T-helper 2 cell (primary cell): Measurements from ENCODE around the gene GLDC.
"Not testable (repeated sequence)": the region's sequence is repeated elsewhere in the genome, so short reads cannot be mapped to it uniquely, and the experiment has no call there.

Experiments
- DNase-seq, 5 experiments: peaks; one replicate each; pipeline versions ENCODE4 v3.0.0 to v3.0.0-alpha.2; 2012 to 2022
- total RNA-seq, 2 donors: gene quantifications; one replicate each; lab custom pipeline; 2026; lab: John Stamatoyannopoulos, UW

GLDC gene
- 0 to 0.74 reads per million in 2 donors for total RNA-seq

DNA sequence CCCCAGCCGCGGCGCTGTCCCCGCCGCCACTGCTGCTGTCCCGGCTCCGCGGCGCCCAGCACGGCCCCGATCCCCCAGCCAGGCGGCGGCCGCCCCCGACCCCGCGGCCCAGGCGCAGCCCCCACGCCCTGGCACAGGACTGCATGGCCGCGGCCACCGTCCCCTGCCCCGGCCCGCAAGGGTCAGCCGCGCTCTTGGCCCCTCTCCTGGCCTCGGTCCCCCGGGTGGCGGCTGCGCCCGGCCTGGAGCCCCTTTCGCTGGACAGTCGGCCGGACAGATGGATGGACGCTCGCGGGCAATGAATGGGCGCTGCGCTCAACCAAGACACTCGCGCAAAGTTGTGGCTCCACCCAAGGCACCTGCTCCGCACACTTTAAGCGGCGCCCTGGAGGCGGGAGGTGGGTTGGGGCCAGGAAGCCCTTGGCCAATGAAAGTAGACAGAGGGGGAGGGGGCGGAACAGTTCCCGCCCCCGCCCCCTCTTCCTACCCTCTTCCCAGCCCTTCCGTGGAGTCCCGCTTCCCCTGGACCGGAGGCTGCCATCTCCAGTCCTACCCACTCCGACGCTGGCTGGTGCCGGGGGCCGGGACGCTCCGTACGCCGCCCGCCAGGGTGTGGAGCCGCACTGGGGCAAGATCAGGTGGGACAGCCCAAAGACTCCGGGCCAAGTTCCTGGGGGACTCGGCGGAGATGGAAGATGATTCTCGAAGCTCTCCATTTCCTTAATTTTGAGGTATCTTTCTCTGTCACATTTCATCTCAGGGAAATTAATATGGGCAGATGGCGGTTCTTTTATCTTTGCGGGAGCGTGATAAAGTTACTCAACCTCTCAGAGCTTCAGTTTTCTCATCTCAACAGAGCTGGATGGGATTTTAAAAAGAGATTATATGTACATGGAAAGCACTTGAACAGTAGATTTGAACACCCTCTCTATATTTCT, at the start of gene GLDC:
Gene GLDC (minus strand): TSS at position 375 of the 938 bp plus-strand sequence. CDS start 230 bp downstream, at position 145.
- DNase-seq = peak in 4 of 5 experiments; percentile 13 to 63 (median 17)

DNA sequence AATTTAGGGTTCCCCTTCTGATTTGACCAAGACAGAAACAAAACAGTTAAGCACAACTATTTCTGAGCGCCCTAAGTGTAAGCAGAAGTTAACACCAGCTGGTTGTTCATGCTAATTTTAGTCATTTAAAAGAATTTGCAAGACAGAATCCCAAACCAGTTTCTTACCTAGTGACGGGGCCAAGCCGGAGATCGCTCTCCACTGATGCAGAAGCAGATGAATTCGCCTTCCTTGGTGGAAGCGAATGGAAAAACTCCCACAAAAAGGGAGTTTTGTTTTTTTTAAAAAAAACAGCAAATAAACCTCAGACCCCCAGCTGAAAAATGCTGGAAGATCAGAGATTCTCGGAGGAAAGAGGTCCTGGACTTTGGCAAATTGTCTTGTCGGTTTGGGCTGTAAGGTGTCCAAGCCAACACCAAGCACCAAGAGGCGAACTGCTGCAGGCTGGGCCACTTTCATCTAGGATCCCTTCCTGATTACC, 47.4 kb upstream of the GLDC start:
- DNase-seq = no peak

DNA sequence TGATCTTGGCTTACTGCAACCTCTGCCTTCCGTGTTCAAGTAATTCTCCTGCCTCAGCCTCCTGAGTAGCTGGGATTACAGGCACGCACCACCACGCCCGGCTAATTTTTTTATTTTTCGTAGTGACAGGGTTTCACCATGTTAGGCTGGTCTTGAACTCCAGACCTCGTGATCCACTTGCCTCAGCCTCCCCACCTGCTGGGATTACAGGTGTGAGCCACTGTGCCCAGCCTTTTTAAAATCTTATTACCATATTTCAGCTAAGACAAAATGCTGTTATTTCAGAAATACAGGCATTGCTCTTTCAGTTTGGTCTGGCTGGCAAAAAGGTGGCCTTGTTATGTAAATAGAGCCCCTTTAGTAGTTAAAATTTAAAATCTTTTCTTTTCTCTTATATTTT, 46.9 kb upstream of the GLDC start:
- no peak for DNase-seq

GRCh38 chr9:6690675-6691070, 45.1 kb upstream of the GLDC start:
- not testable (repeated sequence) for DNase-seq

GRCh38 chr9:6689893-6690674, 44.6 kb upstream of the GLDC start:
- DNase-seq = no peak

- no peak for DNase-seq
Measured at GRCh38 chr9:6687180-6687579, 41.7 kb upstream of the GLDC start.

DNA sequence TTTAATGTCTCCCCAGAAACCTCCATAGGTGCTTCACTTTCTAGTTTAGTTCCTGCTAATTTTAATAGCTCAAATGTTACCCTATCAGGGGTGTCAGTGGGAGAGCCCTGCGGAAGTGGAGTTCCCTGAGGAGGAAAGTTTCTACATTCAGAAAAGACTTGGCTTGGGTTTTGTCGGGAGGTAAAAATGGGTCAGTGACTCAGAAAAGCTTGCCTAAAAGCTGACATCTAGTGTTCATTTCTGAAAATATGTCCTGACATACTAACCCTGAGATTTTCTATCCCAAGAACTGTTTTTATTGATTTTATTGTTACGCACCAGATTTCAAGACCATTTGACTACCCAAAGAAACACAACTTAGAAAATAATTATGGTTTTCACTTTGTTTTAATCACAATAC, 40.9 kb upstream of the GLDC start:
- no peak for DNase-seq

- DNase-seq = no peak
Measured at GRCh38 chr9:6681957-6682501, 36.5 kb upstream of the GLDC start.

GRCh38 chr9:6681147-6681956, 35.8 kb upstream of the GLDC start:
- DNase-seq = peak; percentile 76 to 98 (median 86)

- peak in 4 of 5 experiments; percentile 35 to 79 (median 46) for DNase-seq
Measured at GRCh38 chr9:6680797-6681146, 35.2 kb upstream of the GLDC start.

DNA sequence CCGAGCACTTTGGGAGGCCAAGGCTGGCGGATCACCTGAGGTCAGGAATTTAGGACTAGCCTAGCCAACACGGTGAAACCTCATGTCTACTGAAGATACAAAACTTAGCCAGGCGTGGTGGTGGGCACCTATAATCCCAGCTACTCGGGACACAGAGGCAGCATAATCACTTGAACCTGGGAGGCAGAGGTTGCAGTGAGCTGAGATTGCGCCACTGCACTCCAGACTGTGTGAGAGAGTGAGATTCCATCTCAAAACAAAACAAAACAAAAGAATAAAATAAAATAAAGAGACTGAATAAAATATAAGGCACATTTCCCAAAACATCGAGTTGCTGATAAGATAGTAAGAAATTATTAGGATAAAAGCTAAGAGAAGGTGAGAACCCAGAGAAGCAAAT, 32.3 kb upstream of the GLDC start:
- no peak for DNase-seq

DNA sequence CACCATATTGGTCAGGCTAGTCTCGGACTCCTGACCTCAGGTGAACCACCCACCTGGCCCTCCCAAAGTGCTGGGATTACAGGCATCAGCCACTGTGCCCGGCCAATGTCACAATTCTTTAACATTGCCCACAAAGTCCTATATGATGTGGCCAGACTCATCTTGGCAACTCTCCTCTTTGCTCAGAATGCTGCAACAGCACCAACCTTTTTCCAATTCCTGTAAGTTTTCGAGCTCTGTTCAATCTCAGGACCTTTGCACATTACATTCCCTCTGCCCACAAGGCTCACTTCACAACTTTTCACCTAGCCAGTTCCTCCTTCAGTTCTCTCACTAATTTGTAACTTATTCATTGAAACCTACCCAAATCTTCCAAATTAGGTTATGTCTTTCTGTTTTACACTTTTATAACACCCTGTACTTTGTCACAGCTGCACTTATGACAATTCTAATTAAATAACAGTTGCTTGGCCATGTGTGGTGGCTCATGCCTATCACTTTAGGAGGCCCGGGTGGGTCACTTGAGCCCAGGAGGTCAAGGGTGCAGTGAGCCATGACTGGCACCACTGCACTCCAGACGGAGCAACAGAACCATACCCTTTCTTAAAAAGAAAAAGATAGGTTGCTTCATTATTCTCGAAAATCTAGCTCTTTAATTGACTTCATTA, 30.9 kb upstream of the GLDC start:
- no peak for DNase-seq

GRCh38 chr9:6675268-6675667, 29.7 kb upstream of the GLDC start:
- DNase-seq = no peak

GRCh38 chr9:6673326-6674025, 27.9 kb upstream of the GLDC start:
- DNase-seq = no peak

DNA sequence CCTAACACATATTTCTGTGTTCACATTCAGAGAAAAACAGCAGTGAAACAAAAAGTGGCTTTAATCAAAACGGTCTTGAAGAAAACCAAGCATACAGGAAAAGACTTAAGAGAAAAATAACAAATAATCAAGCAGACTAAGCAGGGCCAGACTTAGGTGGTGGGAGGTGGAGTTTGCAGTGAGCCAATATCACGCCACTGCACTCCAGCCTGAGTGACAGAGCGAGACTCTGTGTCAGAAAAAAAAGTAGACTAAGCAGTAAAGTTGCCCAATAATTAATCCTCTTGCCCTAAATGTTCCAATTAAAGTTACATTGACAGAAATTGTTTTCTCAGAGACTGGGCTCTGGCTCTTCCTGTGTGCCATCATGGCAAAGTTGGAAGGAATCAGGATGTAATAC, 26.6 kb upstream of the GLDC start:
- DNase-seq = no peak

DNA sequence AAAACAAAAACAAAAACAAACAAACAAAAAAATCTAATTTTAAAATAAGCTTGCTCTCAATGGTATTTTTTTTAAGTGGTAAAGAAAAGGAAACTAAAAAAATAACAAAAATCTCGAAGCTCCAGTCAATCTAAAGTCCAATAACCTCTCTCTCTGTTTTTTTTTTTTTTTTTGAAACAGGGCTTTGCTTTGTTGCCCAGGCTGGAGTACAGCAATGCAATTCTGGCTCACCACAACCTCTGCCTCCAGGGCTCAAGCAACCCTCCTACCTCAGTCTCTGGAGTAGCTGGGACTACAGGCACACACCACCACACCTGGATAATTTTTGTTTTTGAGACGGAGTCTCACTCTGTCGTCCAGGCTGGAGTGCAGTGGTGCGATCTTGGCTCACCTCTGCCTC, 25.9 kb upstream of the GLDC start:
- no peak for DNase-seq

DNA sequence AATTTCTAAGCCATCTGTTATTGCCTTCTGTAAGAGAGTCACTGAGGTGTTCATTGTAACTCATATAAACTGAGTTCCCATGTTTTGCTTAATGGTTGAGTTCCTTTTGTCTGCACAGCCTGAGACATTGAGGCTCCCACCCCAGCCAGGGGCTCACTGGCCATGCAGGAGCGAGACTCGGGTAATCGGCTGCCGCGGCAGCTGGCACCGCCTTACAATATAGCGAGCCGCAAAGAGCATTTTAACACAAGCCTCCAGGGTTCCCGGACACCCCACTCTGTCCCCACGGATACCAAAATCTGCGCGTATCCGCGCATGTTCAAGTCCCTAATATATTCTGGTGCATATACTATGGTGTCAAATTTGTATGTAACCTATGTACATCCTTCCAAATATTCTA, 24.4 kb upstream of the GLDC start:
- DNase-seq = no peak

GRCh38 chr9:6667633-6668280, 22.2 kb upstream of the GLDC start:
- DNase-seq = peak in 1 of 5 experiments; percentile 29

GRCh38 chr9:6667080-6667479, 21.6 kb upstream of the GLDC start:
- DNase-seq = no peak

GRCh38 chr9:6665628-6666027, 20.1 kb upstream of the GLDC start:
- DNase-seq = no peak
